ENCODE data around the gene HGD.
"Not testable (repeated sequence)": the region's sequence is repeated elsewhere in the genome, so short reads cannot be mapped to it uniquely, and the experiment has no call there.

The HGD gene

DNA sequence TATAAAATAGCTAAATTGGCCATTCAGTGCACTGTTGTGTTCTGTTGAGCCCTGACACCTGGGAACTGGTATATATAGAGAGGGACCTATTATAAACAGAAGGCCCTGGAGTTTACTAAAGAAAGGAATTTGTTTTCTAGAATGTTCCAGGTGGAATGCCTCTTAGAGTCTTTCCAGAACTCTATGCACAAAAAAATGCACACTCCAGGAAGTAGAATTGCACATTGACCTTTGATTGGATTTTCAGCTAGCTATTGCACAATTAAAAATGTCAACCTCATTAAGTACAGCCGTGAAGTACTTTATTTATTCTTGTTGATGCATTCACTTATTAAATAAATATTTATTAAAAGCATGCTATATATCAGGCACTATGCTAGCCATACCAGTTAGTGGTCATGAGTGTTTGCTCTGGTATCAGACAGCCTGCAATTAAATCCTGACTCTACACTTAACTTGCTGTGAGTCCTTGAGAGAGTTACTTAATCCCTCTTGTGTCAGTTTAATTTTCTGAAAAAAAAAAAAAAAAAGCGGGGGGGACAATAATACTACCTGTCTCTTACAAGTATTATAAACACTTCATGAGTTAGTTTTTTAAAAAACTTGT lies 45.1 kb downstream of the HGD start:
- H3K4me3 ChIP-seq (ENCODE audit: low read depth, low read length), result no peak overlapping the region
- TF ChIP-seq, protein P1, sequence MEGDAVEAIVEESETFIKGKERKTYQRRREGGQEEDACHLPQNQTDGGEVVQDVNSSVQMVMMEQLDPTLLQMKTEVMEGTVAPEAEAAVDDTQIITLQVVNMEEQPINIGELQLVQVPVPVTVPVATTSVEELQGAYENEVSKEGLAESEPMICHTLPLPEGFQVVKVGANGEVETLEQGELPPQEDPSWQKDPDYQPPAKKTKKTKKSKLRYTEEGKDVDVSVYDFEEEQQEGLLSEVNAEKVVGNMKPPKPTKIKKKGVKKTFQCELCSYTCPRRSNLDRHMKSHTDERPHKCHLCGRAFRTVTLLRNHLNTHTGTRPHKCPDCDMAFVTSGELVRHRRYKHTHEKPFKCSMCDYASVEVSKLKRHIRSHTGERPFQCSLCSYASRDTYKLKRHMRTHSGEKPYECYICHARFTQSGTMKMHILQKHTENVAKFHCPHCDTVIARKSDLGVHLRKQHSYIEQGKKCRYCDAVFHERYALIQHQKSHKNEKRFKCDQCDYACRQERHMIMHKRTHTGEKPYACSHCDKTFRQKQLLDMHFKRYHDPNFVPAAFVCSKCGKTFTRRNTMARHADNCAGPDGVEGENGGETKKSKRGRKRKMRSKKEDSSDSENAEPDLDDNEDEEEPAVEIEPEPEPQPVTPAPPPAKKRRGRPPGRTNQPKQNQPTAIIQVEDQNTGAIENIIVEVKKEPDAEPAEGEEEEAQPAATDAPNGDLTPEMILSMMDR (conservative IDR thresholded peaks at IDR 0.05; ENCODE audit: low read depth, low read length), result no peak
- DNase-seq (ENCODE audit: low read depth), result no peak

DNA sequence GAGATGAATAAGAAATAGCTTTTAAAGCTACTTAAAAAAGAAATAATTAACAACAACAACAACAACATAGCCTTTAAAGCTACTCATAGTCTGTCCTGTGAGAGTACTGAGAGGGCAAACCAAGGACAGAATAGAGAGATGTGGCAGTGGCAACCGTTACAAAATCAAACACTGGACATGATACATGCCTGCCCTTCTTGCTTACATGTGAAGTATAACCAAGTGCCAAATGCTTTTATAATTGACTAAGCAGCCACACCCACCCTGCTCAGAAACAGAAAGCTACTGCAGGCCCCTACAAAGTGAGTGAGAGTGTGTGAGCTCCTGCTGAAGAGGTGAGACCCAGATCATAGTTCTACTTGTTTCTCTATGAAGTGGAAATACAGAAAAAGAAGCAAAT lies 47.5 kb downstream of the HGD start:
- TF ChIP-seq, protein P1 (conservative IDR thresholded peaks at IDR 0.05; ENCODE audit: low read depth, low read length), result no peak
- DNase-seq (ENCODE audit: low read depth), result no peak
- no peak overlapping the region for H3K4me3 ChIP-seq (ENCODE audit: low read depth, low read length)

DNA sequence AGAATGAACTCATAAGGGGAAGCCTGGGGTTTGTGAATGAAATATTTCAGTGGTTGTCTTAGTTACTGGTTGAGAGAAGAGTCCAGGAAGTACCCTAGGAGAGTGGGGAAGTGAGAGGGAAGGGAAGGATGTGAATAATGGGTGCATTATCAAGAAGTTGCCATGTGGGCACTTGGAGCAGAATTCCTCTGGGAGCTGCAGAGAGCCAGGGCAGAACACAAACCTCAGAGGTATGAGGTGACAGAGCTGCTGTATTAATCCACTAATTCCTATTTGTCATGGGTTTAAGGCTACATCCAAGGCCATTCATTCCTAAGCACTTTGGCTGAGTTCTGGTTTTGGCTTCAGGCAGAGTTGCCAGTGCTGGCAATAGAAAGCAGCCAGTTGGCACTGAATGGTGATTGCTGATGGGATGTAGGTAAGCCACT lies 56.9 kb downstream of the HGD start:
- TF ChIP-seq, protein P1 (conservative IDR thresholded peaks at IDR 0.05; ENCODE audit: low read depth, low read length), result no peak
- no peak overlapping the region for H3K4me3 ChIP-seq (ENCODE audit: low read depth, low read length)
- no peak for DNase-seq (ENCODE audit: low read depth)

DNA sequence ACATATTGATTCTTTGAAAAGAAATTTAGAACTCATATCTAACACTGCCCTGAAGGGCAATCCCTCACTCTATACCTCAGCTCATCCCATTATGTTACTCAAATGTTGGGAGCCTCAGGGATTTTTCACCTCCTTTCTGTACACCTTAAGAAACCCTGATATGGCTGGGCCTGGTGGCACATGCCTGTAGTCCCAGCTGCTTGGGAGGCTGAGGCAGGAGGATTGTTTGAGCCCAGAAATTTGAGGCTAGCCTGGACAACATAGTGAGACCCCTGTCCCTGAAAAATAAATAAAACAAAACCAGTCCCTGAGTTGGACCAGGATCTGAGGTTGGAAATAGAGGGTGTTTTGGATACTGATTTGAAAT lies 58.3 kb downstream of the HGD start:
- TF ChIP-seq, protein P1 (conservative IDR thresholded peaks at IDR 0.05; ENCODE audit: low read depth, low read length), result no peak
- DNase-seq (ENCODE audit: low read depth), result no peak
- H3K4me3 ChIP-seq (ENCODE audit: low read depth, low read length), result no peak overlapping the region

DNA sequence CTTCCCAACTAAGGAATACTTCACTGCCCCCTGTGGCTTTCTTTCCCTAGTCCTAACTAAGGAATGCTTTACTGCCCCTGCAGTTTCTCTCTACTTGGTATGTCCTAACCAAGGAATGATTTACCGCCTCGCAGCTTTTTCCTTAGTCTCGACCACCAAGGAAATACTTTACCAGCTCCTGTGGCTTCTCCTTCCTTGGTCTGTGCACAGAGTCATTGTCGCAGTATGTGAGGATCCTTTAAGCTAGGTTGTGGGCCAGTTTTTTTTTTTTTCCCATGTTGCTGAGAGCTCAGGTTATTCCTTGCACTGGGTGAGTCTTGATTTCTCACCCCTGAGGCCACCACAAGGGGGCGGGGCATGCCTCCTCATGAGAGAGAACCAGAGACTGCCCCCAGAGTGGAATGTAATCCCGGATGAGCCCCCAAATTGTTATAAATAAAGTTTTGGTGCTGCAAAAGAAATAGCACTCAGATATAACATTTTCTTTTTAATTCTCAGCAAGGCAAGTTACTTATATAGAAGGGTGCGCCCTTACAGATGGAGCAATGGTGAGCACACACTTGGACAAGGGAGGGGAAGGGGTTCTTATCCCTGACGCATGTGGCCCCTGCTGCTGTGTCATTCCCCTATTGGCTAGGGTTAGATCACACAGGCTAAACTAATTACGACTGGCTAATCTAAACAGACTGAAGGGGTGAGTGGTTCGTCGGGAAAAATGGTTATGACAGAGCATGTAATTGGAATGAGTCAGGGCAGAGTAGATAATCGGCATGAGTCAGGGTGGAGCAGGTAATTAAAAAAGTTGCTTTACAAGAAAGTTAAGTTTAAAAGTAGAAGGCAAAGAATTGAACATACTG lies 58.9 kb downstream of the HGD start:
- no peak overlapping the region for H3K4me3 ChIP-seq (ENCODE audit: low read depth, low read length)

DNA sequence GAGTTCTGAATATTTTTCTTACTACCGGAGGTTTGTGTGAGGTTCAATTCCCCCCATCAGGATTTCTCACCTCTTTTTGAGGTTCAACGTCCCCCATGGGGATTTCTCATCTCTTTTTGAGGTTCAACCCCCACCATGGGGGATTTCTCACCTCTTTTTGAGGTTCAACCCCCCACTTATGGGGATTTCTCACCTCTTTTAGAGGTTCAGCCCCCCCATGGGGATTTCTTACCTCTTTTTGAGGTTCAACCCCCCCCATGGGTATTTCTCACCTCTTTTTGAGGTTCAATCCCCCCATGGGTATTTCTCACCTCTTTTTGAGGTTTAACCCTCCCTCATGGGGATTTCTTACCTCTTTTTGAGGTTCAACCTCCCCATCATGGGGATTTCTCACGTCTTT lies 59.6 kb downstream of the HGD start:
- no peak for DNase-seq (ENCODE audit: low read depth)
- H3K4me3 ChIP-seq (ENCODE audit: low read depth, low read length), result no peak overlapping the region
- TF ChIP-seq, protein P1 (conservative IDR thresholded peaks at IDR 0.05; ENCODE audit: low read depth, low read length), result no peak

More for the DNA sequence above, 58.9 kb downstream of the HGD start:
- TF ChIP-seq, protein P1 (conservative IDR thresholded peaks at IDR 0.05; ENCODE audit: low read depth, low read length), result peak; percentile 11
- DNase-seq (ENCODE audit: low read depth), result peak; percentile 8

DNA sequence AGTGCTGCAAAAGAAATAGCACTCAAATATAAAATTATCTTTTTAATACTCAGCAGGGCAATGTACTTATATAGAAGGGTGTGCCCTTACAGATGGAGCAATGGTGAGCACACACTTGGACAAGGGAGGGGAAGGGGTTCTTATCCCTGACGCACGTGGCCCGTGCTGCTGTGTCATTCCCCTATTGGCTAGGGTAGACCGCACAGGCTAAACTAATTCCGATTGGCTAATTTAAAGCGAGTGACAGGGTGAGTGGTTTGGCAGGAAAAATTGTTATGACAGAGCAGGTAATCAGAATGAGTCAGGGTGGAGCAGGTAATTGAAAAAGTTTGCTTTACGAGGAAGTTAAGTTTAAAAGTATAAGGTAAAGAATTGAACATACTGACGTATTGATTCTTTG lies 65.3 kb downstream of the HGD start:
- not testable (repeated sequence) for H3K4me3 ChIP-seq (ENCODE audit: low read depth, low read length); DNase-seq (ENCODE audit: low read depth)
